ENCODE results near the gene C4orf33.

DNA sequence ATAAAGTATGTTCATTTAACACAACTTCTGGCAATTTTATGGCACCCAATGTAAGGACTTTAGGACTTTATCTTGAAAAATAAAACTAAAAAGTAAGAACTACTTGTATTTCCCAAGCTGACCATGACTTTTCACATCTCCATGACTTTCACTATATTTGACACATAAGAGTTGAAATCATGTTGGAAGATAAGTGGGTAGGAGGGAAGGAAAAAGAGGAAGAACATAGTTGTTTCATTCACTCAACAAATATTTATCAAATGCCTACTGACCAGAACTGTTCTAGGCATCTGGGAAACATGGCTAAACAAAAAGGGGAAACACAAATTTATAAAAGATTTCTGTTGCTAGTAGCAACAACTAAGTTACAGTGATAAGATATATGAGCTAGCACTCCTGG is 18.6 kb upstream of the C4orf33 start:
- TF ChIP-seq, protein P1, sequence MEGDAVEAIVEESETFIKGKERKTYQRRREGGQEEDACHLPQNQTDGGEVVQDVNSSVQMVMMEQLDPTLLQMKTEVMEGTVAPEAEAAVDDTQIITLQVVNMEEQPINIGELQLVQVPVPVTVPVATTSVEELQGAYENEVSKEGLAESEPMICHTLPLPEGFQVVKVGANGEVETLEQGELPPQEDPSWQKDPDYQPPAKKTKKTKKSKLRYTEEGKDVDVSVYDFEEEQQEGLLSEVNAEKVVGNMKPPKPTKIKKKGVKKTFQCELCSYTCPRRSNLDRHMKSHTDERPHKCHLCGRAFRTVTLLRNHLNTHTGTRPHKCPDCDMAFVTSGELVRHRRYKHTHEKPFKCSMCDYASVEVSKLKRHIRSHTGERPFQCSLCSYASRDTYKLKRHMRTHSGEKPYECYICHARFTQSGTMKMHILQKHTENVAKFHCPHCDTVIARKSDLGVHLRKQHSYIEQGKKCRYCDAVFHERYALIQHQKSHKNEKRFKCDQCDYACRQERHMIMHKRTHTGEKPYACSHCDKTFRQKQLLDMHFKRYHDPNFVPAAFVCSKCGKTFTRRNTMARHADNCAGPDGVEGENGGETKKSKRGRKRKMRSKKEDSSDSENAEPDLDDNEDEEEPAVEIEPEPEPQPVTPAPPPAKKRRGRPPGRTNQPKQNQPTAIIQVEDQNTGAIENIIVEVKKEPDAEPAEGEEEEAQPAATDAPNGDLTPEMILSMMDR (IDR thresholded peaks at IDR 0.05) = no peak
- no peak for TF ChIP-seq POLR2A (IDR thresholded peaks at IDR 0.05)

Data from right lobe of liver (tissue), 4 donors.